Neural cell (in vitro differentiated cells): ENCODE results near the gene ZBTB7C.

Source experiments
- EP300 ChIP-seq: fragments of 450-650 bp; conservative IDR thresholded peaks from 2 replicates; pipeline ENCODE4 v1.6.1; 2014; ENCODE audit warnings: antibody characterized with exemption, mild to moderate bottlenecking, moderate library complexity; ENCODE audit not compliant: poor library complexity, severe bottlenecking
- EZH2 ChIP-seq: fragments of 200-600, 300-800 bp; shearing (Covaris generic), sonication (generic); IDR thresholded peaks from 2 replicates; pipeline ENCODE4 v1.6.1; 2014; ENCODE audit warnings: antibody characterized with exemption, low read length, borderline replicate concordance, mild to moderate bottlenecking; ENCODE audit not compliant: insufficient read depth, poor library complexity, severe bottlenecking
- TF ChIP-seq, protein P1 (sequence below): fragments of 450-650 bp; IDR thresholded peaks from 2 replicates; pipeline ENCODE4 v1.5.1; 2014; ENCODE audit warnings: antibody characterized with exemption, mild to moderate bottlenecking, moderate library complexity; ENCODE audit not compliant: poor library complexity, severe bottlenecking

- no peak for TF ChIP-seq EZH2
- TF ChIP-seq EP300, result no peak
- TF ChIP-seq, protein P1, sequence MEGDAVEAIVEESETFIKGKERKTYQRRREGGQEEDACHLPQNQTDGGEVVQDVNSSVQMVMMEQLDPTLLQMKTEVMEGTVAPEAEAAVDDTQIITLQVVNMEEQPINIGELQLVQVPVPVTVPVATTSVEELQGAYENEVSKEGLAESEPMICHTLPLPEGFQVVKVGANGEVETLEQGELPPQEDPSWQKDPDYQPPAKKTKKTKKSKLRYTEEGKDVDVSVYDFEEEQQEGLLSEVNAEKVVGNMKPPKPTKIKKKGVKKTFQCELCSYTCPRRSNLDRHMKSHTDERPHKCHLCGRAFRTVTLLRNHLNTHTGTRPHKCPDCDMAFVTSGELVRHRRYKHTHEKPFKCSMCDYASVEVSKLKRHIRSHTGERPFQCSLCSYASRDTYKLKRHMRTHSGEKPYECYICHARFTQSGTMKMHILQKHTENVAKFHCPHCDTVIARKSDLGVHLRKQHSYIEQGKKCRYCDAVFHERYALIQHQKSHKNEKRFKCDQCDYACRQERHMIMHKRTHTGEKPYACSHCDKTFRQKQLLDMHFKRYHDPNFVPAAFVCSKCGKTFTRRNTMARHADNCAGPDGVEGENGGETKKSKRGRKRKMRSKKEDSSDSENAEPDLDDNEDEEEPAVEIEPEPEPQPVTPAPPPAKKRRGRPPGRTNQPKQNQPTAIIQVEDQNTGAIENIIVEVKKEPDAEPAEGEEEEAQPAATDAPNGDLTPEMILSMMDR, result no peak
These were observed 207.7 kb downstream of the ZBTB7C start for GRCh38 chr18:48201337-48202005.
